Right lobe of liver (tissue), 4 donors: ENCODE results near the gene TAF7L.

ENCODE experiments used
- POLR2A ChIP-seq: fragments of 450-650 bp; IDR thresholded peaks from one replicate; pipeline ENCODE4 v1.6.1; 2017; ENCODE audit warnings: antibody characterized with exemption, mild to moderate bottlenecking
- TF ChIP-seq, protein P1 (sequence below), 4 donors: fragments of 200-600 bp in 3 of 4; fragments of 450-650 bp in 1 of 4; IDR thresholded peaks; one replicate each; pipeline versions ENCODE4 v1.5.1 to v1.8.0; 2016 to 2022; ENCODE audit warnings: antibody characterized with exemption in 4 of 4, mild to moderate bottlenecking in 2 of 4
- donor health status: DM: no; HTN: no; CAD: no.
- donor health status: DM: no; HTN: no; CAD: no.
- donor health status: DM: no; HTN: yes; CAD: no.

DNA sequence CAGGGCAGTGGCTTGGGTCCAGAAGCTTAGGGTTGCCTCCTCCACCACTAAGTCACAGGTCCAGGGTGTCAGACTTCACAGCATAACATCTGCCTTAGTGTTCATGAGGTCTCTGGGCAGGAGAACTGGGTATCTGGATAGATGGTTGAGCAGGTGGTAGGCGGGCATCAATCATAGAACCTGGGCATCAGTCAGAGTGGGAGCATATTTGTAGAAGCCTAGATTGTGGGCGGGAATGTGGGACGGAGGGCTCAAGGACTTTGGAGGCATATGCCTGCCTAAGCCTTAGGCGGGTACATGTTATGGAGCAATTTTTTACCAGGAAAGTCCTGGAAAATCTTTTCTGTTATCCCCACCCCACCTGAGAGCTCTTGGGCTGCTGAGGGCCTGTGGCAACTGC, 28.5 kb downstream of the TAF7L start:
- TF ChIP-seq, protein P1, sequence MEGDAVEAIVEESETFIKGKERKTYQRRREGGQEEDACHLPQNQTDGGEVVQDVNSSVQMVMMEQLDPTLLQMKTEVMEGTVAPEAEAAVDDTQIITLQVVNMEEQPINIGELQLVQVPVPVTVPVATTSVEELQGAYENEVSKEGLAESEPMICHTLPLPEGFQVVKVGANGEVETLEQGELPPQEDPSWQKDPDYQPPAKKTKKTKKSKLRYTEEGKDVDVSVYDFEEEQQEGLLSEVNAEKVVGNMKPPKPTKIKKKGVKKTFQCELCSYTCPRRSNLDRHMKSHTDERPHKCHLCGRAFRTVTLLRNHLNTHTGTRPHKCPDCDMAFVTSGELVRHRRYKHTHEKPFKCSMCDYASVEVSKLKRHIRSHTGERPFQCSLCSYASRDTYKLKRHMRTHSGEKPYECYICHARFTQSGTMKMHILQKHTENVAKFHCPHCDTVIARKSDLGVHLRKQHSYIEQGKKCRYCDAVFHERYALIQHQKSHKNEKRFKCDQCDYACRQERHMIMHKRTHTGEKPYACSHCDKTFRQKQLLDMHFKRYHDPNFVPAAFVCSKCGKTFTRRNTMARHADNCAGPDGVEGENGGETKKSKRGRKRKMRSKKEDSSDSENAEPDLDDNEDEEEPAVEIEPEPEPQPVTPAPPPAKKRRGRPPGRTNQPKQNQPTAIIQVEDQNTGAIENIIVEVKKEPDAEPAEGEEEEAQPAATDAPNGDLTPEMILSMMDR (IDR thresholded peaks at IDR 0.05) = no peak
- no peak for TF ChIP-seq POLR2A
